Upper lobe of left lung (tissue), 6 donors: ENCODE measurements around the gene GMDS. TPM values are rescaled to one million over a fixed set of nuclear protein-coding genes. Genes with fewer than 3 reads are reported as not detected.

Experiments
- ATAC-seq, 2 donors: fragments of 200-7000 bp; cut with Tn5 transposase; one replicate each; pipeline ENCODE4 v1.9.1; 2022; ENCODE audit warnings: mild to moderate bottlenecking in 2 of 2, moderate library complexity in 2 of 2; ENCODE audit not compliant: low FRiP score in 2 of 2
- DNase-seq, 2 donors: peaks; one replicate each; pipeline ENCODE4 v3.0.0-alpha.2; 2019 to 2020
- H3K27ac ChIP-seq, 4 donors: fragments of 200-600 bp; sonication (generic); one replicate each; pipeline ENCODE4 v1.5.1; 2016 to 2019
- H3K27me3 ChIP-seq, 4 donors: fragments of 200-600 bp; sonication (generic); one replicate each; pipeline ENCODE4 v1.5.1; 2017 to 2019
- H3K36me3 ChIP-seq, 4 donors: fragments of 200-600 bp; sonication (generic); one replicate each; pipeline ENCODE4 v1.5.1; 2016 to 2019
- H3K4me1 ChIP-seq, 4 donors: fragments of 200-600 bp; sonication (generic); one replicate each; pipeline ENCODE4 v1.5.1; 2018 to 2019
- H3K4me3 ChIP-seq, 4 donors: fragments of 200-600 bp; sonication (generic); one replicate each; pipeline ENCODE4 v1.5.1; 2017 to 2019; ENCODE audit warnings: mild to moderate bottlenecking in 2 of 4, moderate library complexity in 1 of 4
- H3K9me3 ChIP-seq, 4 donors: fragments of 200-600 bp; sonication (generic); one replicate each; pipeline ENCODE4 v1.5.1; 2018 to 2019
- EP300 ChIP-seq, 4 donors: sonication (generic); formaldehyde crosslinking; IDR thresholded peaks; one replicate each; pipeline ENCODE4 v1.5.1; 2017; ENCODE audit warnings: antibody characterized with exemption in 4 of 4, control low read depth in 2 of 4
- POLR2A ChIP-seq, 4 donors: fragments of 450-650 bp; IDR thresholded peaks; one replicate each; pipeline ENCODE4 v1.5.1; 2016 to 2017; ENCODE audit warnings: antibody characterized with exemption in 4 of 4, mild to moderate bottlenecking in 2 of 4
- POLR2AphosphoS5 ChIP-seq, 2 donors: sonication (generic); formaldehyde crosslinking; IDR thresholded peaks; one replicate each; pipeline ENCODE4 v1.5.1; 2017; ENCODE audit warnings: antibody characterized with exemption in 2 of 2
- WGBS, 2 donors: methylation state at CpG; one replicate each; pipeline ENCODE4 v1.1.5; 2017 to 2018; 5-methylcytosine and 5-hydroxymethylcytosine counted together
- total RNA-seq, 6 donors: library from RNA; depleted of rRNA in 4 of 6; stranded (reverse); fragments of >200 nt in 4 of 6; gene quantifications; one replicate each; pipeline versions ENCODE4 v1.1.0 to v1.2.1, GENCODE V29; 2016 to 2021
- TF ChIP-seq, protein P1 (sequence below), 6 experiments: fragments of 450-650 bp in 4 of 6; fragments of 200-600 bp in 2 of 6; sonication (generic) in 2 of 6; IDR thresholded peaks; one replicate each; pipeline ENCODE4 v1.5.1; 2016 to 2019; ENCODE audit warnings: antibody characterized with exemption in 6 of 6
- donor health status: DM: no; HTN: no; CAD: no; lungs with moderate emphysema.
- donor health status: DM: no; HTN: yes; CAD: no; lungs with severe emphysema.

Gene GMDS
- total RNA-seq, 6 donors from 2014 or later = 7.6 to 17.8 (median 14.1) TPM

DNA sequence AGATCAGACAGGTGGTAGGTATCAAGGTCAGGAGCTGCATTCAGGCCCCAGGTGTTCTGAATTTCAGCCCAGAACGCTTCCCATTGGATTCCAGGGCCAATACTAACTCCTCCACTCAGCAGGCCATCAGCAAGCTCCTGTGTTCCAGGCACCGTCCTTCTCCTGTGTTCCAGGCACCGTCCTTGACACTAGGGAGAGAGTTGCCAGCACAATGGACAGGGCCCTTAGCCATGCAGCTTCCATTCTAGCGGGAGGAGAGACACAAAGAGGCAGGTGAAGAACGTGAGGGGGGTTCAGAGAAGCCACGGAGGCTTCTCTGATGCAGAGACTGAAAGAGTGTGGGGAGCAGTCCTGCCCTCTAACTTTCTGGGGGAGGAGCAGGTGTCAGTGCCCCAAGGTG lies 558.0 kb downstream of the GMDS start:
- Histone ChIP-seq H3K4me1 (peaks cover 10 to 14% (median 14%) of the 10 kb centered on the region in 4 donors), H3K27me3 (no peaks in the 10 kb centered on the region)

DNA sequence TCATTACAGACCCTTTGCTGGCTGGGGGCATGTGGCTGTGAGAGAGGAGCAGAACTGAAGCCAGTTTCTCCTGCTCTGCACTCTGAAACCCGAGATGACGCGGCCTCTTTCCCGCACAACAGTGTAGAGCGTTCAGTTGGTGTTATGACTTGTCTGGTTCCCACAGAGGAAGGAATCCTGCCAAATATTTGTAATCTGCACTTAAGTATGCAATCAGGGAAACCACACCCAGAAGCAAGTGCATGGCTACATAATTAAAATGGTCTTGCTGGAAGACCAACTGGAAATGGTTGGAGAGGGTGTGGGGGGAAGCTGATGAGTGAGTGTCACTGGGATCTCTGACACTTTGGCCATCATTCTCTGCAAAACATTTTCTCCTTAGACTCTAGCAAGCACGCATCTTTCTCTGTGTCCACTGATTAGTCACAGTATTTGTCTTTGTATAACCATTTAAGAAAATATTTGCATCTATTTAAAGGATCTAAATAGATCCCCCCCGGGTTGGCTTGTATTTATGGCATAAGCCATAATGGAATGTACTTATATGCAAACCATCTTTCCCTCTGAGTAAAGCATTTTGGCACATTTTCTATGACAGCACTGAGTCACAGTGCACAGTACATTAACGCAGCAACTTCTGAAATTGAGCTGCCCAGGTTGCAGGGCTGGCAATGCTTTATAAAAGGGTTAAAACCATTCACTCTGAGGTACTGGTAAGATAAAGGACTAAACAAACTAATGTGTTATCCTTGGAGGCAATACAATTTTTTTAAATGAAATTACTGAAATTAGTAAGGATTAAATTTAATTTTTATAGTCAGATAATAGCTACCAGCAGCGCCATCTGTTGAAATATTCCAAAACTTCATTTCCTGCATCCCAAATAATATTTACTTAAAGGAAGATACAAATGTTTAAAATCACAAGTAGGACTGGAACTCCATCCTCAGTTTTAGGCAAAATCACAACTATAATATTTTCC lies 559.0 kb downstream of the GMDS start:
- peak; percentile 84 to 91 for ATAC-seq
- peak in 1 of 2 donors; percentile 65 for DNase-seq

More for the DNA sequence above, 558.0 kb downstream of the GMDS start:
- ATAC-seq = no peak
- Histone ChIP-seq H3K27ac (no peak overlapping the region), H3K9me3 (no peaks in the 10 kb centered on the region), H3K36me3 (no peaks in the 10 kb centered on the region), H3K4me3 (no peak overlapping the region)
- TF ChIP-seq POLR2A (IDR thresholded peaks at IDR 0.05) (no peak), POLR2AphosphoS5 (IDR thresholded peaks at IDR 0.05) (no peak), EP300 (IDR thresholded peaks at IDR 0.05) (no peak)
- TF ChIP-seq, protein P1, sequence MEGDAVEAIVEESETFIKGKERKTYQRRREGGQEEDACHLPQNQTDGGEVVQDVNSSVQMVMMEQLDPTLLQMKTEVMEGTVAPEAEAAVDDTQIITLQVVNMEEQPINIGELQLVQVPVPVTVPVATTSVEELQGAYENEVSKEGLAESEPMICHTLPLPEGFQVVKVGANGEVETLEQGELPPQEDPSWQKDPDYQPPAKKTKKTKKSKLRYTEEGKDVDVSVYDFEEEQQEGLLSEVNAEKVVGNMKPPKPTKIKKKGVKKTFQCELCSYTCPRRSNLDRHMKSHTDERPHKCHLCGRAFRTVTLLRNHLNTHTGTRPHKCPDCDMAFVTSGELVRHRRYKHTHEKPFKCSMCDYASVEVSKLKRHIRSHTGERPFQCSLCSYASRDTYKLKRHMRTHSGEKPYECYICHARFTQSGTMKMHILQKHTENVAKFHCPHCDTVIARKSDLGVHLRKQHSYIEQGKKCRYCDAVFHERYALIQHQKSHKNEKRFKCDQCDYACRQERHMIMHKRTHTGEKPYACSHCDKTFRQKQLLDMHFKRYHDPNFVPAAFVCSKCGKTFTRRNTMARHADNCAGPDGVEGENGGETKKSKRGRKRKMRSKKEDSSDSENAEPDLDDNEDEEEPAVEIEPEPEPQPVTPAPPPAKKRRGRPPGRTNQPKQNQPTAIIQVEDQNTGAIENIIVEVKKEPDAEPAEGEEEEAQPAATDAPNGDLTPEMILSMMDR (IDR thresholded peaks at IDR 0.05) = no peak
- DNase-seq = no peak
- WGBS, 2 donors = 91 to 95% methylated on average over 3 to 6 of the region's 6 CpGs

DNA sequence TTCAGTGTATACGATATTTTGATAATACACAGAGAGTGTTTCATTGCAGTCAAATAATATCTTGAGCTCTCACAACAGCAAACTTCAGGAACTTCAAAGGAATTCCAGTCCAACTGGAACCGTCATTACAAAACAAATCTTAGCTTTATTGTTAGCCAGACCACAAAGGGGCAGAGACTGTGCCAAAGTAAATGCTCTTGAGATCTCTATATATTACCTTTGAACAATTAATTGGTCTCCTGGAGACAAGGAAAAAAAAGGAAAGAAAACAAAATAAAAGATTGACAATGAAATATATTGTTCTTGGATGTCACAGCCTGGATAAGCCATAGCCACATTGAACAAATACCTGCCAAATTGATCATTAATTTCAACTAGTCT lies 565.7 kb downstream of the GMDS start:
- Histone ChIP-seq H3K4me3 (no peak overlapping the region), H3K36me3 (no peaks in the 10 kb centered on the region), H3K27ac (no peak overlapping the region), H3K9me3 (no peaks in the 10 kb centered on the region), H3K27me3 (no peaks in the 10 kb centered on the region), H3K4me1 (peaks cover 0 to 15% (median 8%) of the 10 kb centered on the region in 4 donors)
- ATAC-seq = no peak
- no peak for DNase-seq
- TF ChIP-seq POLR2A (IDR thresholded peaks at IDR 0.05) (no peak), POLR2AphosphoS5 (IDR thresholded peaks at IDR 0.05) (no peak), EP300 (IDR thresholded peaks at IDR 0.05) (no peak)
- TF ChIP-seq, protein P1 (IDR thresholded peaks at IDR 0.05) = no peak
- 66 to 77% methylated on average over 2 of the region's 2 CpGs for WGBS, 2 donors

More for the DNA sequence above, 559.0 kb downstream of the GMDS start:
- H3K36me3 ChIP-seq = no peaks in the 10 kb centered on the region
- TF ChIP-seq, protein P1 (IDR thresholded peaks at IDR 0.05) = peak in 1 of 6 experiments; percentile 11
- TF ChIP-seq POLR2AphosphoS5 (IDR thresholded peaks at IDR 0.05) (peak in 1 of 2 donors; percentile 16), EP300 (IDR thresholded peaks at IDR 0.05) (peak in 2 of 4 donors; percentile 48 to 57), POLR2A (IDR thresholded peaks at IDR 0.05) (no peak)
- no peaks in the 10 kb centered on the region for H3K9me3 ChIP-seq
- H3K4me1 ChIP-seq = peaks cover 10 to 14% (median 14%) of the 10 kb centered on the region in 4 donors
- WGBS, 2 donors = 50 to 52% methylated on average over 9 of the region's 9 CpGs
- H3K27me3 ChIP-seq = no peaks in the 10 kb centered on the region
- no peak overlapping the region for H3K4me3 ChIP-seq
- no peak overlapping the region for H3K27ac ChIP-seq

- no peak for TF ChIP-seq POLR2AphosphoS5 (IDR thresholded peaks at IDR 0.05)
- TF ChIP-seq EP300 (IDR thresholded peaks at IDR 0.05) = no peak
- TF ChIP-seq, protein P1 (IDR thresholded peaks at IDR 0.05) = no peak
- TF ChIP-seq POLR2A (IDR thresholded peaks at IDR 0.05) = no peak
- H3K27me3 ChIP-seq = no peaks in the 10 kb centered on the region
Observed at GRCh38 chr6:1679031-1679687, 566.2 kb downstream of the GMDS start.

More at GRCh38 chr6:1679031-1679687, 566.2 kb downstream of the GMDS start:
- peaks cover 0 to 15% (median 8%) of the 10 kb centered on the region in 4 donors for H3K4me1 ChIP-seq
- DNase-seq (no peak), ATAC-seq (peak in 1 of 2 donors; percentile 29)
- H3K4me3 ChIP-seq = no peak overlapping the region
- no peaks in the 10 kb centered on the region for H3K36me3 ChIP-seq
- H3K27ac ChIP-seq = no peak overlapping the region
- WGBS, 2 donors = 58 to 66% methylated on average over 13 of the region's 13 CpGs
- H3K9me3 ChIP-seq = no peaks in the 10 kb centered on the region
